ENCODE results near the gene B4GALNT2. TPM values are rescaled to one million over a fixed set of nuclear protein-coding genes. Genes with fewer than 3 reads are reported as not detected.
"Not testable (repeated sequence)": the region's sequence is repeated elsewhere in the genome, so short reads cannot be mapped to it uniquely, and the experiment has no call there.

B4GALNT2 gene
- total RNA-seq, 1 donor from 2014 or later = not detected

DNA sequence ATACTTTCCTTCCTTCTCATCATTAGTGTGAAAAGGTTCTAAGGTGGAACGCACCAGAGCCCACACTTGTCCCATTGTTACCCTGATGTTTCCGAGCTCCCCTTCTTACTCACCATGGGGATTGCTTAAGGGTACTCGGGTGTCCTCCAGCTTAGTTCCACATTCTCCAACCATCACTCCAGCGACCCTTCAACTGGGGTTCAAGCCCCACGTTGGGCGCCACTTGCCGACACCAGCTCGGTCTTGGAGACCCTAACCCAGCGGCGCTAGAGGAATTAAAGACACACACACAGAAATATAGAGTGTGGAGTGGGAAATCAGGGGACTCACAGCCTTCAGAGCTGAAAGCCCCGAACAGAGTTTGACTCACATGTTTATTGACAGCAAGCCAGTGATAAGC, 43.4 kb downstream of the B4GALNT2 start:
- DNase-seq (ENCODE audit: low spot score) = not testable (repeated sequence)

GRCh38 chr17:49180303-49180702, 47.7 kb downstream of the B4GALNT2 start:
- DNase-seq (ENCODE audit: low spot score) = no peak

DNA sequence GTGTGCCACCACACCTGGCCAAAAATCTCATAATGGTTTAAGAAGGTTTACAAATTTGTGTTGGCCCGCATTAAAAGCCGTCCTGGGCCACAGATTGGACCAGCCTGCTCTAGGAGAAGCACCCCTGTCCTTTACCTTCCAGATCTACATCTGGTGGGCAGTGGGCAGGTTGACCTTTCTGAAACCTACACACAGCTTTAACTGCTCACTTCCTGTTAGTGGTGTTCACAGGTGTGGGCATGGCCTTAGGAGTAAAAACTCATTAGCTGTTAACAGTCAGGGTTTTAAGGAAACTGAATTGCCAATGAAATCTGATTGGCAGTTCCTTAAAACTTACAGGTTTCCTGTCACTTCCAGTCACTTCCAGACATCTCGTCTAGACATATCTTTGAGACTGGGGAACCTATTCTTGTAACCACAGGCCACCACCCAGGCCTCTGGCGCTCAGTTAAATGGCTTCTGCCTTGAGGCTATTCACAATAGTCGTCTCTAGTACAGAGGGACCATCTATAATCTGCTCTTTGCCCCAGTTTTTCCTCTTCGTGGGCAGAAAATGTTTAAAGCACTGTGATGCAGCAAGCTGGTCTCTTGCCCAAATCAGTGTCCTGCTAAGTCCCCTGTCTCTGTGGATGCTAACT, 48.5 kb downstream of the B4GALNT2 start:
- DNase-seq (ENCODE audit: low spot score) = no peak

- no peak for DNase-seq (ENCODE audit: low spot score)
These were observed 50.8 kb downstream of the B4GALNT2 start for GRCh38 chr17:49183341-49183740.

DNA sequence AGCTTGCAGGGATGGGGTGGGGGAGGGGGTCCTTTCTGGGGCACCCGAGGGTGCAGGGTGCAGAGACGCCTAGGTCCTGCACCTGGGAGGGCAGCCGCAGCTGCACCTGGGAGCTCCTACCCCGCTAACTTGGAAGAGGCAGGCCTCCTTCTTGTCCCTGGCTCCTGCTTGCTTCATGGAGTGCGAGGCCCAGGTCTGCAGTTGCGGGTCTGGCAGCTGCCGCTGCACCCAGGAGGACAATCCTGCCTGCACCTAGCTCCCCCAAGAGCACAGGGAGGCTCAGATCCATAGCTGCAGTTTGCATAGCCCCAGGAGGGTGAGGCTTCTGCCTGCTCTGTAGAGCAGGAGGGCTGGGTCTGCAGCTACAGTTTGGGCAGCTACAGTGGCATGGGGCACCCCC, 51.2 kb downstream of the B4GALNT2 start:
- no peak for DNase-seq (ENCODE audit: low spot score)

DNA sequence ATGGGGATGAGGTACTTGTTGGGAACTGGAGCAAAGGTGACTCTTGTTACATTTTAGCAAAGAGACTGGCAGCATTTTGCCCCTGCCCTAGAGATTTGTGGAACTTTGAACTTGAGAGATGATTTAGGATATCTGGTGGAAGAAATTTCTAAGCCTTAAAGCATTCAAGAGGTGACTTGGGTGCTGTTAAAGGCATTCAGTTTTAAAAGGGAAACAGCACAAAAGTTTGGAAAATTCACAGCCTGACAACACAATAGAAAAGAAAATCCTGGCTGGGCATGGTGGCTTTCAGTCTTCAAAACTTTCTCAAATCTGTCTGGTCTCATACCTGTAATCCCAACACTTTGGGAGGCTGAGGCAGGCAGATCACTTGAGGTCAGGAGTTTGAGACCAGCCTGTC, 52.0 kb downstream of the B4GALNT2 start:
- not testable (repeated sequence) for DNase-seq (ENCODE audit: low spot score)

DNA sequence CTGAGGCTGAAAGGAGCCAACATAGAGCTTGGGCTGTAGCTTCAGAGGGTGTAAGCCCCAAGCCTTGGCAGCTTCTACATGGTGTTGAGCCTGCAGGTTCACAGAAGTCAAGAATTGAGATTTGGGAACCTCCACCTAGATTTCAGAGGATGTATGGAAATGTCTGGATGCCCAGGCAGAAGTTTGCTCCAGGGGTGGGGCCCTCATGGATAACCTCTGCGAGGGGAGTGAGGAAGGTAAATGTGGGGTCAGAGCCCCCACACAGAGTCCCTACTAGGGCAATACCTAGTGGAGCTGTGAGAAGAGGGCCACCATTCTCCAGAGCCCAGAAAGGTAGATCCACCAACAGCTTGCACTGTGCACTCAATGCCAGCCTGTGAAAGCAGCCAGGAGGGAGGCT, 52.8 kb downstream of the B4GALNT2 start:
- not testable (repeated sequence) for DNase-seq (ENCODE audit: low spot score)

- no peak for DNase-seq (ENCODE audit: low spot score)
These were observed 54.7 kb downstream of the B4GALNT2 start for GRCh38 chr17:49187301-49187700.

- no peak for DNase-seq (ENCODE audit: low spot score)
These were observed 58.4 kb downstream of the B4GALNT2 start for GRCh38 chr17:49190932-49191331.

GRCh38 chr17:49191409-49191916, 58.9 kb downstream of the B4GALNT2 start:
- no peak for DNase-seq (ENCODE audit: low spot score)

- peak; percentile 98 for DNase-seq (ENCODE audit: low spot score)
These were observed 59.6 kb downstream of the B4GALNT2 start for GRCh38 chr17:49191917-49192741.

- no peak for DNase-seq (ENCODE audit: low spot score)
These were observed 61.1 kb downstream of the B4GALNT2 start for GRCh38 chr17:49193513-49194296.

DNA sequence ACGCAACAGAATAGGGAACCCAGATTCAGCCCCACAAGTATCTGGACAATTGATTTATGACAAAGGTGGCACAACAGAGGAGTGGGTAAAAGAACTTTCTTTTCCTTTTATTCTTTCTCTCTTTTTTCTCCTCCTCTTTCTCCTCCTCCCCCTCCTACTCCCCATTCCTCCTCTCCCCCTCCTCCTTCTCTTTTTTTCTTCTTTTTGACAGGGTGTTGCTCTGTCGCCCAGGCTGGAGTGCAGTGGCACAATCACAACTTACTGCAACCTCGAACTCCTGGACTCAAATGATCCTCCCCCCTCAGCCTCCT, 61.7 kb downstream of the B4GALNT2 start:
- no peak for DNase-seq (ENCODE audit: low spot score)

DNA sequence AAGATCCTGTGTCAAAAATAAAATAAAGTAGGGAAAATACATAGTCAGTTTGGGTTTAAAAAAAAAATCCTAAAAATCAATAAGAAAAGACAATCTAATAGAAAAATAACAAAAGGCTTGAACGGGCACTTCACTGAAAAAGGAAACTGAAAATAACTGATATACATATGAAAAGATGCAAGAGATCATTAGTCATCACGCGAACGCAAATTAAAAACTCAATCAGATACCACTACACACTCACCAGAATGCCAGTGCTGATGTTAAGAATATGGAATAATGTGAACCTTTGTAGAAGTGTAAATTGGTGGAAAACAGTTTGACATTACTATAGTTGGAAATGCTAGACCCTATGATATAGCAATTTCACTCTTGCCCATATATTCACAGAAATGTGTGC, 63.2 kb downstream of the B4GALNT2 start:
- DNase-seq (ENCODE audit: low spot score) = no peak

DNA sequence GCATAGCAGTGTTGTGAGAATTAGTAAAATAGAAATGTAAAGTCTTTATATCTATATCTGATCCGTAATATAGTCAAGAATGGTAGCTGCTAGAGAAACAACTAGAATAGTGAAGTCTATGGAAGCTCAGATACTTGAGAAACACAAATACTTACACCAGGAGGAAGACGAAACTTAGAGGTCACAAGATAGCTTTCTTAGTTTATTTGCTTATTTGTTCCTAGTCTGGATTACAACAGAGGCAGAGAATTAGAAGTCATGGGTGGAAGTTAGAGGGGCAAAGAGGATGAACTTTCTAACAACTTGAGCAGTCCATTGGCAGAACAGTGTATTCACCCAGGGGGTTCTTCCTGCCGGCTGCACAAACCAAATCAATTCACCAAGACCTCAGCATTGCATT, 64.0 kb downstream of the B4GALNT2 start:
- DNase-seq (ENCODE audit: low spot score) = no peak

DNA sequence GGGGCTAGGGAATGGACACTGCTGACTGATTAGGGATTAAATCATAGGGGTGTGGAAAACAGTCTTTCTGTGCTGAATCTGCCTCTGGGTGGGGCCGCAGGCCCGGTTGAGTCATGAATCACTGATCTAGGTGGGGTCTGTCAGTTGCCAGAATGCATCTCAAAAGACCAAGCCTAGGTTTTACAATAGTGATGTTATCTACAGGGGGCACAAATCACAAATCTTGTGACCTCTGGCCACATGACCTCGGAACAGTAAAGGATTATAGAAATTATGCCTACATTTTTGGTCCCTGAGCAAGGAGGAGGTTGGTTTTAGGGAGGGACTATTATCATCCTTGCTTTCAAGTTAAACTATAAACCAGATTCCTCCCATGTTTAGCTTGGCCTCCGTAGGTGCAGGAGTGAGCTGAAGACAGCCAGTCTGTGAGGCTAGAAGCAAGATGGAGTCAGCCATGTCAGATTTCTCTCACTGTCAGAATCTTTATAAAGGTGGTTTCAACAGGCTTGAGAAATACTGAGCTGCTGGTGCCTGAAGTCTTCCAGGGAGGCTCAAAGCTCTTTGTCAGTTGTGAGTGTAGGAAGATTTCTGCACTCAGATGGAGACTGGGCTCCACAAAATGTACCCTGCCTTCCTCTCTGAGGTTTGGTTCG, 64.9 kb downstream of the B4GALNT2 start:
- DNase-seq (ENCODE audit: low spot score) = no peak

DNA sequence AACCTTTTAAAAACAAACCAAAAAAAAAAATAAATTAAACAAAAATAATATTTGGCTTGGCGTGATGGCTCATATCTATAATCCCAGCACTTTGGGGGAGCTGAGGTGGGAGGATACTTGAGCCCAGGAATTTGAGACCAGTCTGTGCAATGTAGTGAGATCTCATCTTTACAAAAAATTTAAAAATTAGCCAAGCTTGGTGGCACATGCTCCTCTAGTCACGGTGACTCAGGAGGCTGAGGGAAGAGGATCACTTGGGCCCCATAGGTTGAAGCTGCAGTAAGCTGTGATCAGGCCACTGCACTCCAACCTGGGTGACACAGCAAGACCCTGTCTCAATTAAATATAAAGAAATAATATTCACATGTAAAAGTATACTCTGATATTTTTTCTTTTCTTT, 65.6 kb downstream of the B4GALNT2 start:
- DNase-seq (ENCODE audit: low spot score) = no peak

- no peak for DNase-seq (ENCODE audit: low spot score)
These were observed 68.0 kb downstream of the B4GALNT2 start for GRCh38 chr17:49200423-49201083.

- DNase-seq (ENCODE audit: low spot score) = no peak
These were observed 68.9 kb downstream of the B4GALNT2 start for GRCh38 chr17:49201481-49201927.

DNA sequence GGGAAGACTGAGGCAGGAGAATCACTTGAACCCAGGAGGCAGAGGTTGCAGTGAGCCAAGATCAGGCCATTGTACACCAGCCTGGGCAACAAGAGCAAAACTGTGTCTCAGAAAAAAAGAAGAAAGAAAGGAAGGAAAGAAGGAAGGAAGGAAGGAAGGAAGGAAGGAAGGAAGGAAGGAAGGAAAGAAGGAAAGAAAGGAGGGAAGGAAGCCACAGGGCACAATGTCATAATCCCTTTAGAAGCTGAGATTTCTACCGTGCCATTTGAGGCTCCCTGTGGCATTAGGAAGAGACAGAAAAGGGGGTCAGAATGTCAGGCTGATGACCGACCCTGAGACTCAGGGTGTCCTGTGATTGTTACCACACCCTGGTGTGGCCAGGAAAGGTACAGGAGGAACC, 71.2 kb downstream of the B4GALNT2 start:
- no peak for DNase-seq (ENCODE audit: low spot score)

DNA sequence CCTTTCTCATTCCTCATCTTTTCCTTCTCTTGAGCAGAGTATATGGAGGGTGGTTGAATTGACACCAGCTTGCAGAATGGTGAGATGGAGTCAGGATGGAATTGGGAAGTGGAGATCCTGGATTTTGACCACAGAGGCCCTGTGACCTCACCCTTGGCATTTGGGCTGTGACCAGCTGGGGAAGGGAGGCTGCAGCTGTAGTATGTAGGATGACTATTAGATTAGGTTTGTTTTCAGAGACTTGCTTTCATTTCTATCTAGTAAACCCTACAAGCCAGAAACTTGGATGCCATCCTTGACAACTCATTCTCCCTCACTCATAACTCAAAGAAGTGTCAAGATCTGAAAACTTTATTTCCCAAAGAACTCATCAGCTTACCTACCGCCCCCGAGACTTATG, 71.9 kb downstream of the B4GALNT2 start:
- DNase-seq (ENCODE audit: low spot score) = no peak

All from mesenteric fat pad (tissue), 1 donor.